GM21390 (cell line): ENCODE results near the gene ZKSCAN8.
"Not testable (repeated sequence)": the region's sequence is repeated elsewhere in the genome, so short reads cannot be mapped to it uniquely, and the experiment has no call there.

Experiments
- ATAC-seq: cut with Tn5 transposase; IDR thresholded peaks from one replicate; pipeline ENCODE4 v1.9.1; 2021; ENCODE audit not compliant: unreplicated experiment

Gene ZKSCAN8

GRCh38 chr6:28141500-28142329 is at the start of gene ZKSCAN8:
Gene ZKSCAN8 (plus strand): TSS chr6:28141883. CDS start chr6:28148408, 6,525 bp downstream.
- ATAC-seq = peak; percentile 72

GRCh38 chr6:28102222-28102621 is 39.5 kb upstream of the ZKSCAN8 start:
- not testable (repeated sequence) for ATAC-seq

GRCh38 chr6:28102699-28103098 is 39.0 kb upstream of the ZKSCAN8 start:
- ATAC-seq = not testable (repeated sequence)

GRCh38 chr6:28104392-28105244 is 37.1 kb upstream of the ZKSCAN8 start:
- peak; percentile 99 for ATAC-seq

- ATAC-seq = no peak
Measured at GRCh38 chr6:28105245-28105639, 36.4 kb upstream of the ZKSCAN8 start.

- ATAC-seq = no peak
Measured at GRCh38 chr6:28107506-28107905, 34.2 kb upstream of the ZKSCAN8 start.

GRCh38 chr6:28111964-28112363 is 29.7 kb upstream of the ZKSCAN8 start:
- ATAC-seq = no peak

GRCh38 chr6:28115799-28116198 is 25.9 kb upstream of the ZKSCAN8 start:
- no peak for ATAC-seq

GRCh38 chr6:28117386-28118050 is 24.2 kb upstream of the ZKSCAN8 start:
- ATAC-seq = no peak

- ATAC-seq = no peak
Measured at GRCh38 chr6:28118217-28118616, 23.5 kb upstream of the ZKSCAN8 start.

GRCh38 chr6:28121876-28122275 is 19.8 kb upstream of the ZKSCAN8 start:
- ATAC-seq = no peak

- ATAC-seq = not testable (repeated sequence)
Measured at GRCh38 chr6:28122283-28122682, 19.4 kb upstream of the ZKSCAN8 start.

GRCh38 chr6:28124350-28124970 is 17.2 kb upstream of the ZKSCAN8 start, which contains the start of gene ZSCAN16:
Gene ZSCAN16 (plus strand): TSS chr6:28124609. CDS start chr6:28125444, 835 bp downstream.
- peak; percentile 100 for ATAC-seq

GRCh38 chr6:28124971-28125353 is 16.7 kb upstream of the ZKSCAN8 start:
- ATAC-seq = no peak

GRCh38 chr6:28125401-28125800 is 16.3 kb upstream of the ZKSCAN8 start:
- no peak for ATAC-seq

- no peak for ATAC-seq
Measured at GRCh38 chr6:28134015-28134414, 7.7 kb upstream of the ZKSCAN8 start.

GRCh38 chr6:28134716-28135115 is 7.0 kb upstream of the ZKSCAN8 start:
- ATAC-seq = no peak

GRCh38 chr6:28135393-28135792 is 6.3 kb upstream of the ZKSCAN8 start:
- ATAC-seq = no peak

- ATAC-seq = peak; percentile 65
Measured at GRCh38 chr6:28136585-28137504, 4.8 kb upstream of the ZKSCAN8 start.

GRCh38 chr6:28137505-28137981 is 4.1 kb upstream of the ZKSCAN8 start:
- peak; percentile 35 for ATAC-seq
